Activated CD8-positive, alpha-beta memory T cell treated with anti-CD3 and anti-CD28 coated beads, Interleukin-2, amount 50 U/mL, for 48 hours (primary cell): ENCODE results near the gene RAB23.
A peak's percentile ranks its signal among the peaks of the same experiment; 100 is the strongest.

Experiments used
- DNase-seq: peaks from one replicate; pipeline ENCODE4 v3.0.0-alpha.2; 2020

The RAB23 gene

GRCh38 chr6:57242505-57242904, 20.4 kb upstream of the RAB23 start:
- DNase-seq = no peak

- DNase-seq = no peak
These were observed 4.1 kb upstream of the RAB23 start for GRCh38 chr6:57226221-57226620.

GRCh38 chr6:57224769-57225515, 2.8 kb upstream of the RAB23 start:
- no peak for DNase-seq

- no peak for DNase-seq
These were observed 603 bp upstream of the RAB23 start for GRCh38 chr6:57222743-57223077.

GRCh38 chr6:57221191-57221935, 744 bp downstream of the RAB23 start:
- DNase-seq = peak; percentile 71

GRCh38 chr6:57220083-57220703, 1.9 kb downstream of the RAB23 start:
- no peak for DNase-seq

- no peak for DNase-seq
These were observed 4.8 kb downstream of the RAB23 start for GRCh38 chr6:57217270-57217669.

GRCh38 chr6:57216235-57217101, 5.6 kb downstream of the RAB23 start:
- DNase-seq = no peak

- DNase-seq = no peak
These were observed 6.8 kb downstream of the RAB23 start for GRCh38 chr6:57215260-57215659.

- DNase-seq = no peak
These were observed 12.0 kb downstream of the RAB23 start for GRCh38 chr6:57210060-57210459.

- DNase-seq = no peak
These were observed 13.1 kb downstream of the RAB23 start for GRCh38 chr6:57209030-57209429.

GRCh38 chr6:57207872-57208271, 14.2 kb downstream of the RAB23 start:
- DNase-seq = no peak

GRCh38 chr6:57207141-57207540, 15.0 kb downstream of the RAB23 start:
- DNase-seq = no peak

- DNase-seq = no peak
These were observed 16.4 kb downstream of the RAB23 start for GRCh38 chr6:57205550-57206328.

GRCh38 chr6:57201718-57202117, 20.4 kb downstream of the RAB23 start:
- no peak for DNase-seq

- DNase-seq = no peak
These were observed 23.0 kb downstream of the RAB23 start for GRCh38 chr6:57198926-57199636.

- DNase-seq = no peak
These were observed 26.6 kb downstream of the RAB23 start for GRCh38 chr6:57195457-57195856.

- DNase-seq = no peak
These were observed 28.9 kb downstream of the RAB23 start for GRCh38 chr6:57193177-57193576.

- DNase-seq = no peak
These were observed 32.0 kb downstream of the RAB23 start for GRCh38 chr6:57190140-57190539.

- DNase-seq = no peak
These were observed 38.8 kb downstream of the RAB23 start for GRCh38 chr6:57183336-57183735.

GRCh38 chr6:57182017-57182432, 40.1 kb downstream of the RAB23 start:
- no peak for DNase-seq

- DNase-seq = no peak
These were observed 41.5 kb downstream of the RAB23 start for GRCh38 chr6:57180596-57180995.
